Naive thymus-derived CD8-positive, alpha-beta T cell (primary cell): ENCODE data around the gene CDC42BPG. TPM values are rescaled to one million over a fixed set of nuclear protein-coding genes. Genes with fewer than 3 reads are reported as not detected.
A peak's percentile ranks its signal among the peaks of the same experiment; 100 is the strongest.

Source experiments
- ATAC-seq, 2 donors: fragments of 150-1000 bp; cut with Tn5 transposase in 1 of 2; sonication (Bioruptor Pico), chemical (Tn5 transposase) in 1 of 2; 1 replicate in 1 of 2; 2 replicates in 1 of 2; pipeline ENCODE4 v1.10.0; 2021; ENCODE audit warnings: mild to moderate bottlenecking in 2 of 2, moderate library complexity in 2 of 2
- POLR2A ChIA-PET: fragments of 350-600 bp; sonication (Branson Sonifier 250); formaldehyde crosslinking; loops from one replicate; lab custom pipeline; 2021; ENCODE audit warnings: antibody characterized with exemption; lab: Charles Lee
- DNase-seq, 10 donors: peaks; one replicate each; pipeline versions ENCODE4 v3.0.0 to v3.0.0-alpha.2; 2020 to 2022
- H3K27ac Mint-ChIP-seq, 10 donors: one replicate each; pipeline ENCODE4 v1.8.0; 2020 to 2022; ENCODE audit warnings: mild to moderate bottlenecking in 10 of 10, mixed read lengths in 10 of 10, moderate library complexity in 4 of 10, inconsistent platforms in 1 of 10
- H3K27me3 Mint-ChIP-seq, 5 donors: one replicate each; pipeline ENCODE4 v1.8.0; 2021 to 2022; ENCODE audit warnings: mixed read lengths in 5 of 5
- H3K36me3 Mint-ChIP-seq, 3 donors: one replicate each; pipeline ENCODE4 v1.8.0; 2020 to 2022; ENCODE audit warnings: mixed read lengths in 3 of 3, mild to moderate bottlenecking in 2 of 3, inconsistent platforms in 1 of 3
- H3K4me1 Mint-ChIP-seq, 4 donors: one replicate each; pipeline ENCODE4 v1.8.0; 2021 to 2022; ENCODE audit warnings: mixed read lengths in 4 of 4
- H3K4me3 Mint-ChIP-seq, 10 donors: one replicate each; pipeline ENCODE4 v1.8.0; 2020 to 2022; ENCODE audit warnings: mild to moderate bottlenecking in 10 of 10, mixed read lengths in 10 of 10, moderate library complexity in 6 of 10, inconsistent platforms in 1 of 10
- H3K9me3 Mint-ChIP-seq, 9 donors: one replicate each; pipeline ENCODE4 v1.8.0; 2020 to 2022; ENCODE audit warnings: mixed read lengths in 9 of 9, mild to moderate bottlenecking in 3 of 9, inconsistent platforms in 1 of 9, moderate library complexity in 1 of 9
- polyA plus RNA-seq, 3 donors: library from polyadenylated mRNA; unstranded; fragments of 300-500 nt; fragmentation: Illumina TruSeq; gene quantifications; one replicate each; pipeline ENCODE4 v1.2.3, GENCODE V29; 2021
- total RNA-seq, 8 experiments: library from RNA in 2 of 8; stranded (reverse) in 2 of 8; gene quantifications; one replicate each; pipeline ENCODE4 v1.2.3 and lab custom pipeline; 2021 to 2026

CDC42BPG gene
- total and polyA plus RNA-seq, 5 experiments from 2014 or later, result 0.09 to 10.3 (median 0.38) TPM

- Mint-ChIP-seq H3K9me3 (no peaks in the 10 kb centered on the region), H3K4me3 (peak overlapping the region; percentile 52 to 84 (median 78)), H3K36me3 (no peaks in the 10 kb centered on the region), H3K27me3 (no peaks in the 10 kb centered on the region), H3K4me1 (peaks cover 24 to 38% (median 34%) of the 10 kb centered on the region in 4 donors), H3K27ac (peak overlapping the region; percentile 82 to 93 (median 88))
- ATAC-seq (peak; percentile 92 to 93), DNase-seq (peak; percentile 68 to 93 (median 86))
- POLR2A ChIA-PET, result interaction anchor here (0.5 to 45.7 kb wide), 9 partner anchors 11 to 1575 kb away, joined by 3 to 2449 read pairs (median 3); partner anchors contain the start of genes CDC42BPG and EHD1
Measured at GRCh38 chr11:64887757-64888405, 43.4 kb upstream of the CDC42BPG start.

GRCh38 chr11:64887234-64887756 lies 42.8 kb upstream of the CDC42BPG start:
- Mint-ChIP-seq H3K27ac (peak overlapping the region in 6 of 10 donors; percentile 30 to 86 (median 77)), H3K4me3 (peak overlapping the region in 6 of 10 donors; percentile 6 to 62 (median 32)), H3K36me3 (no peaks in the 10 kb centered on the region), H3K27me3 (no peaks in the 10 kb centered on the region), H3K9me3 (no peaks in the 10 kb centered on the region), H3K4me1 (peaks cover 24 to 34% (median 34%) of the 10 kb centered on the region in 4 donors)
- DNase-seq (no peak), ATAC-seq (no peak)
- POLR2A ChIA-PET, result interaction anchor here (0.5 to 45.7 kb wide), 8 partner anchors 10 to 529 kb away, joined by 3 to 2449 read pairs (median 4); partner anchors contain the start of genes CDC42BPG and EHD1

GRCh38 chr11:64885367-64886286 lies 41.2 kb upstream of the CDC42BPG start:
- peak; percentile 49 to 69 for ATAC-seq
- H3K9me3 Mint-ChIP-seq, result no peaks in the 10 kb centered on the region
- peak in 1 of 10 donors; percentile 65 for DNase-seq
- peak overlapping the region in 3 of 10 donors; percentile 11 to 46 (median 26) for H3K4me3 Mint-ChIP-seq
- POLR2A ChIA-PET, result interaction anchor here (1.1 to 45.7 kb wide), 7 partner anchors 9 to 141 kb away, joined by 3 to 2449 read pairs (median 5); partner anchors contain the start of genes CDC42BPG and RASGRP2
- peaks cover 25 to 42% (median 41%) of the 10 kb centered on the region in 4 donors for H3K4me1 Mint-ChIP-seq
- H3K27ac Mint-ChIP-seq, result peak overlapping the region in 9 of 10 donors; percentile 9 to 86 (median 60)
- no peaks in the 10 kb centered on the region for H3K27me3 Mint-ChIP-seq
- H3K36me3 Mint-ChIP-seq, result no peaks in the 10 kb centered on the region

- H3K4me1 Mint-ChIP-seq, result peaks cover 36 to 58% (median 57%) of the 10 kb centered on the region in 4 donors
Measured at GRCh38 chr11:64884019-64884418, 39.6 kb upstream of the CDC42BPG start.

GRCh38 chr11:64883575-64883974 lies 39.1 kb upstream of the CDC42BPG start:
- H3K27me3 Mint-ChIP-seq, result no peaks in the 10 kb centered on the region

More at GRCh38 chr11:64884019-64884418, 39.6 kb upstream of the CDC42BPG start:
- ATAC-seq, result no peak
- Mint-ChIP-seq H3K9me3 (no peaks in the 10 kb centered on the region), H3K4me3 (peak overlapping the region in 1 of 10 donors; percentile 48), H3K27ac (peak overlapping the region in 5 of 10 donors; percentile 46 to 83 (median 71)), H3K36me3 (no peaks in the 10 kb centered on the region), H3K27me3 (no peaks in the 10 kb centered on the region)
- no peak for DNase-seq
- POLR2A ChIA-PET, result interaction anchor here (1.8 to 45.7 kb wide), 3 partner anchors 9 to 28 kb away, joined by 7 to 2449 read pairs (median 9); partner anchors contain the start of gene CDC42BPG

GRCh38 chr11:64882243-64882642 lies 37.8 kb upstream of the CDC42BPG start:
- ATAC-seq, result no peak
- H3K4me1 Mint-ChIP-seq, result peaks cover 36 to 52% (median 51%) of the 10 kb centered on the region in 4 donors
- POLR2A ChIA-PET, result interaction anchor here (0.7 to 45.7 kb wide), 3 partner anchors 9 to 1535 kb away, joined by 3 to 2449 read pairs (median 3); partner anchors contain the start of gene CDC42BPG
- no peaks in the 10 kb centered on the region for H3K27me3 Mint-ChIP-seq
- peak overlapping the region in 1 of 10 donors; percentile 8 for H3K27ac Mint-ChIP-seq
- DNase-seq, result no peak
- H3K4me3 Mint-ChIP-seq, result no peak overlapping the region
- H3K36me3 Mint-ChIP-seq, result no peaks in the 10 kb centered on the region
- H3K9me3 Mint-ChIP-seq, result no peaks in the 10 kb centered on the region

More at GRCh38 chr11:64883575-64883974, 39.1 kb upstream of the CDC42BPG start:
- H3K27ac Mint-ChIP-seq, result peak overlapping the region in 2 of 10 donors; percentile 46 to 71
- ATAC-seq (no peak), DNase-seq (peak in 1 of 10 donors; percentile 34)
- H3K4me3 Mint-ChIP-seq, result no peak overlapping the region
- no peaks in the 10 kb centered on the region for H3K36me3 Mint-ChIP-seq
- POLR2A ChIA-PET, result interaction anchor here (0.5 to 45.7 kb wide), 4 partner anchors 9 to 377 kb away, joined by 3 to 2449 read pairs (median 8); partner anchors contain the start of gene CDC42BPG
- peaks cover 40 to 60% (median 60%) of the 10 kb centered on the region in 4 donors for H3K4me1 Mint-ChIP-seq
- H3K9me3 Mint-ChIP-seq, result no peaks in the 10 kb centered on the region

- Mint-ChIP-seq H3K4me3 (peak overlapping the region in 6 of 10 donors; percentile 26 to 95 (median 50)), H3K4me1 (peaks cover 42 to 59% (median 56%) of the 10 kb centered on the region in 4 donors), H3K27me3 (no peaks in the 10 kb centered on the region), H3K36me3 (peaks cover 0 to 5% (median 2%) of the 10 kb centered on the region in 3 donors), H3K27ac (peak overlapping the region in 7 of 10 donors; percentile 13 to 99 (median 94)), H3K9me3 (no peaks in the 10 kb centered on the region)
- DNase-seq (no peak), ATAC-seq (no peak)
- POLR2A ChIA-PET, result interaction anchor here (1.0 to 45.7 kb wide), 3 partner anchors 9 to 44 kb away, joined by 3 to 2449 read pairs (median 5); partner anchors contain the start of gene CDC42BPG
Measured at GRCh38 chr11:64881476-64881875, 37.0 kb upstream of the CDC42BPG start.

GRCh38 chr11:64880240-64881001 lies 36.0 kb upstream of the CDC42BPG start:
- peak overlapping the region; percentile 87 to 99 (median 96) for H3K27ac Mint-ChIP-seq
- DNase-seq (no peak), ATAC-seq (no peak)
- peaks cover 0 to 10% (median 6%) of the 10 kb centered on the region in 3 donors for H3K36me3 Mint-ChIP-seq
- peak overlapping the region; percentile 88 to 99 (median 94) for H3K4me3 Mint-ChIP-seq
- H3K9me3 Mint-ChIP-seq, result no peaks in the 10 kb centered on the region
- H3K27me3 Mint-ChIP-seq, result no peaks in the 10 kb centered on the region
- peaks cover 42 to 62% (median 58%) of the 10 kb centered on the region in 4 donors for H3K4me1 Mint-ChIP-seq
- POLR2A ChIA-PET, result interaction anchor here (0.7 to 45.7 kb wide), 8 partner anchors 8 to 136 kb away, joined by 3 to 2449 read pairs (median 5); partner anchors contain the start of genes CDC42BPG, RASGRP2 and SF1

GRCh38 chr11:64879244-64879900 lies 34.9 kb upstream of the CDC42BPG start:
- Mint-ChIP-seq H3K9me3 (no peaks in the 10 kb centered on the region), H3K27ac (peak overlapping the region; percentile 89 to 99 (median 96)), H3K4me1 (peaks cover 43 to 67% (median 63%) of the 10 kb centered on the region in 4 donors), H3K4me3 (peak overlapping the region; percentile 88 to 99 (median 94)), H3K36me3 (peaks cover 0 to 21% (median 9%) of the 10 kb centered on the region in 3 donors), H3K27me3 (no peaks in the 10 kb centered on the region)
- DNase-seq, result no peak
- no peak for ATAC-seq
- POLR2A ChIA-PET, result interaction anchor here (0.6 to 45.7 kb wide), 10 partner anchors 10 to 561 kb away, joined by 4 to 2449 read pairs (median 10); partner anchors contain the start of genes CDC42BPG, MAP4K2, RASGRP2 and SF1

- ATAC-seq (peak; percentile 73 to 81), DNase-seq (peak; percentile 99 to 100 (median 100))
- no peaks in the 10 kb centered on the region for H3K9me3 Mint-ChIP-seq
- peaks cover 41 to 71% (median 64%) of the 10 kb centered on the region in 4 donors for H3K4me1 Mint-ChIP-seq
- peaks cover 0 to 28% (median 12%) of the 10 kb centered on the region in 3 donors for H3K36me3 Mint-ChIP-seq
- no peaks in the 10 kb centered on the region for H3K27me3 Mint-ChIP-seq
- H3K27ac Mint-ChIP-seq, result peak within 1 kb of the TSS; percentile 90 to 99 (median 96)
- peak within 1 kb of the TSS; percentile 92 to 99 (median 98) for H3K4me3 Mint-ChIP-seq
- POLR2A ChIA-PET, result interaction anchor here (0.6 to 45.7 kb wide), 17 partner anchors 11 to 562 kb away, joined by 3 to 2449 read pairs (median 6); partner anchors contain the start of genes CDC42BPG, MAP4K2, PPP2R5B and RASGRP2
Measured at GRCh38 chr11:64878494-64879243, 34.2 kb upstream of the CDC42BPG start, which contains the start of gene EHD1. Gene EHD1 (minus strand): TSS chr11:64878621. CDS start chr11:64878464, 157 bp downstream.
